ENCODE results near the gene ATP11A.

ATP11A gene

GRCh38 chr13:112651311-112651710, 38.5 kb upstream of the ATP11A start:
- H3K9ac ChIP-seq (ENCODE audit: low read length) = no peak overlapping the region
- H3K27ac ChIP-seq (ENCODE audit: low read depth, low read length) = no peak overlapping the region
- H4K8ac ChIP-seq (ENCODE audit: low read depth, low read length) = no peak overlapping the region
- no peak for DNase-seq
- peak overlapping the region; percentile 5 for H4K91ac ChIP-seq (ENCODE audit: low read depth, low read length)
- H3K14ac ChIP-seq (ENCODE audit: low read length) = no peak overlapping the region
- no peak overlapping the region for H3K4me2 ChIP-seq (ENCODE audit: low read length)
- no peak overlapping the region for H3K4me3 ChIP-seq (ENCODE audit: low read depth, low read length)
- no peak overlapping the region for H2BK12ac ChIP-seq (ENCODE audit: low read length)
- H2BK5ac ChIP-seq (ENCODE audit: low read depth, low read length, poor library complexity) = no peak overlapping the region
- H3K18ac ChIP-seq (ENCODE audit: low read length) = no peak overlapping the region
- H3K23ac ChIP-seq (ENCODE audit: low read length) = no peak overlapping the region
- no peak overlapping the region for H4K12ac ChIP-seq (ENCODE audit: low read depth, low read length)
- H3K36me3 ChIP-seq (ENCODE audit: control insufficient read depth in 1 of 2, insufficient read depth in 2 of 2, low read length in 2 of 2) = no peaks in the 10 kb centered on the region
- WGBS (ENCODE audit: extremely low coverage, insufficient coverage, insufficient read length) = no CpG with 5 or more reads among the region's 5 CpGs
- no peaks in the 10 kb centered on the region for H3K27me3 ChIP-seq (ENCODE audit: insufficient read depth, low read length)
- no peak overlapping the region for H2AK5ac ChIP-seq (ENCODE audit: low read length)
- peaks cover 8 to 23% of the 10 kb centered on the region in 2 experiments for H3K4me1 ChIP-seq (ENCODE audit: control insufficient read depth in 1 of 2, insufficient read depth in 2 of 2, low read length in 2 of 2)
- H3K4ac ChIP-seq (ENCODE audit: low read depth, low read length) = no peak overlapping the region
- H3K79me2 ChIP-seq (ENCODE audit: control insufficient read depth, insufficient read depth, low read length, poor library complexity) = no peaks in the 10 kb centered on the region
- H2BK120ac ChIP-seq (ENCODE audit: insufficient read depth, low read length, poor library complexity) = no peak overlapping the region
- peaks cover 10% of the 10 kb centered on the region for H3K79me1 ChIP-seq (ENCODE audit: low read length)
- no peaks in the 10 kb centered on the region for H3K9me3 ChIP-seq (ENCODE audit: insufficient read depth, low read depth, low read length)
- no peak overlapping the region for H2AFZ ChIP-seq (ENCODE audit: insufficient read depth, low read length, poor library complexity)

DNA sequence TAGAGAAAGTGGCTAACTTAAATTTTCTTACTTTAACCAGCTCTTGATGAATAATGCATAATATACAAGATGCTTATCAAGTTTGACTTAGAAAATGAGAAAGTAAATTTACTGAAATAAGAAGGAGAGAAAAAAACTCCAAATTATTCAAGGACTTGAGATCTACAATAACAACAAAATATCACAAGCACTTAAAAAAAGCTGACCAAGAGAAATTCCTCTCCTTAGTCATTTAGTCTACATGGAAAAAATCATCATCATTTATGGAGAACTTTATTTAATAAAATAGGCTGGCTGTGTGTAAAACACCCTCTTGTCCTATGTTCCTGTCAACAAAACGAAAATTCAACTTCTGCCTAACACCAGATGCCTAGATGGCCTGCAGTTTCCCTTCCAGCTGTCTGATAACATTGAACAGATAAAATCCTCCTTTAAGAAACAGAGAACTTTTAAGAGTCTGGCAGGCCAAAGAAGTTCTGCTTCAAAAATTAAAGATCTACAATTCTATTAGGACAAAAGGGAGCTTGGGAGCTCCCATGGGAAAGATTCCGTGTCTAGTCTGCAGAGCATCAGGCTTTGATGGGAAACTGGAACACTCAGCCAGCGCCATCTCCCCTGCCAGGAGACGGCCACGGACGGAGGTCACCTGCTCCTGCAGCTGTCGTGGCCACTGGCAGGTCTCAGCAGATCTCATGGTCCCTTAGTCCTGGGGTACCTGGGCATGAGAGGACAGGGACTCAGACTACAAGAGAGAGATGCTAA, 37.9 kb upstream of the ATP11A start:
- H2BK120ac ChIP-seq (ENCODE audit: insufficient read depth, low read length, poor library complexity) = peak overlapping the region; percentile 34
- peak overlapping the region; percentile 72 for H4K91ac ChIP-seq (ENCODE audit: low read depth, low read length)
- H3K9me3 ChIP-seq (ENCODE audit: insufficient read depth, low read depth, low read length) = no peaks in the 10 kb centered on the region
- WGBS (ENCODE audit: extremely low coverage, insufficient coverage, insufficient read length) = no CpG with 5 or more reads among the region's 7 CpGs
- H3K36me3 ChIP-seq (ENCODE audit: control insufficient read depth in 1 of 2, insufficient read depth in 2 of 2, low read length in 2 of 2) = no peaks in the 10 kb centered on the region
- DNase-seq = no peak
- H3K27ac ChIP-seq (ENCODE audit: low read depth, low read length) = peak overlapping the region; percentile 85
- peak overlapping the region; percentile 56 for H3K14ac ChIP-seq (ENCODE audit: low read length)
- H3K79me2 ChIP-seq (ENCODE audit: control insufficient read depth, insufficient read depth, low read length, poor library complexity) = no peaks in the 10 kb centered on the region
- H2BK12ac ChIP-seq (ENCODE audit: low read length) = peak overlapping the region; percentile 43
- H3K18ac ChIP-seq (ENCODE audit: low read length) = peak overlapping the region; percentile 9
- peaks cover 10% of the 10 kb centered on the region for H3K79me1 ChIP-seq (ENCODE audit: low read length)
- no peak overlapping the region for H3K9ac ChIP-seq (ENCODE audit: low read length)
- H3K4me3 ChIP-seq (ENCODE audit: low read depth, low read length) = no peak overlapping the region
- no peaks in the 10 kb centered on the region for H3K27me3 ChIP-seq (ENCODE audit: insufficient read depth, low read length)
- peak overlapping the region; percentile 1 for H4K8ac ChIP-seq (ENCODE audit: low read depth, low read length)
- H4K12ac ChIP-seq (ENCODE audit: low read depth, low read length) = no peak overlapping the region
- H2AFZ ChIP-seq (ENCODE audit: insufficient read depth, low read length, poor library complexity) = no peak overlapping the region
- no peak overlapping the region for H3K4ac ChIP-seq (ENCODE audit: low read depth, low read length)
- no peak overlapping the region for H3K23ac ChIP-seq (ENCODE audit: low read length)
- peaks cover 8 to 23% of the 10 kb centered on the region in 2 experiments for H3K4me1 ChIP-seq (ENCODE audit: control insufficient read depth in 1 of 2, insufficient read depth in 2 of 2, low read length in 2 of 2)
- H2AK5ac ChIP-seq (ENCODE audit: low read length) = no peak overlapping the region
- H2BK5ac ChIP-seq (ENCODE audit: low read depth, low read length, poor library complexity) = peak overlapping the region; percentile 53
- peak overlapping the region; percentile 32 for H3K4me2 ChIP-seq (ENCODE audit: low read length)

DNA sequence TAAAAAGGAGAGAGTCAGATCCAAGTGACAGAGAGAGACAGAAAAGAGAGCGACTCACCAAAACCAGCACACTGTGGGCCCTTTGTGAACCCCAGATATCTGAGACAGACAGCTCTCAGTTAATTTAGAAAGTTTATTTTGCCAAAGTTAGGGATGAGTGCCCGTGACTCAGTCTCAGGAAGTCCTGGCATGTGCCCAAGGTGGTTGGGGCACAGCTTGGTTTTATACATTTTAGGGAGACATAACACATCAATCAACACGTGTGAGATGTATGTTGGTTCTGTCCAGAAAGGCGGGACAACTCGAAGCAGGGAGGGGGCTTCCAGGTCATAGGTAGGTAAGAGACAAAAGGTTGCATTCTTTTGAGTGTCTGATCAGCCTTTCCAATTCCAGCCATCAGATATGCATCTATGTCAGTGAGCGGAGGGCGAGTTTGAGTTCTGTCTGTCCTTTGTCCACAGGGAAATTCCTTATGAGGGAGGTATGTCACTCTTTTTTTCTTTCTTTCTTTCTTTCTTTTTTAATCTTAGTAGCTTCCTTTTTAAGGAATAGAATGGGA, 37.2 kb upstream of the ATP11A start:
- peak overlapping the region; percentile 32 for H3K4me2 ChIP-seq (ENCODE audit: low read length)
- H3K9ac ChIP-seq (ENCODE audit: low read length) = no peak overlapping the region
- no peaks in the 10 kb centered on the region for H3K79me2 ChIP-seq (ENCODE audit: control insufficient read depth, insufficient read depth, low read length, poor library complexity)
- H2AFZ ChIP-seq (ENCODE audit: insufficient read depth, low read length, poor library complexity) = no peak overlapping the region
- no peaks in the 10 kb centered on the region for H3K27me3 ChIP-seq (ENCODE audit: insufficient read depth, low read length)
- no peaks in the 10 kb centered on the region for H3K36me3 ChIP-seq (ENCODE audit: control insufficient read depth in 1 of 2, insufficient read depth in 2 of 2, low read length in 2 of 2)
- H4K8ac ChIP-seq (ENCODE audit: low read depth, low read length) = peak overlapping the region; percentile 1
- peak overlapping the region; percentile 85 for H3K27ac ChIP-seq (ENCODE audit: low read depth, low read length)
- peaks cover 8 to 23% of the 10 kb centered on the region in 2 experiments for H3K4me1 ChIP-seq (ENCODE audit: control insufficient read depth in 1 of 2, insufficient read depth in 2 of 2, low read length in 2 of 2)
- no peak overlapping the region for H4K12ac ChIP-seq (ENCODE audit: low read depth, low read length)
- no peak overlapping the region for H3K23ac ChIP-seq (ENCODE audit: low read length)
- H2BK5ac ChIP-seq (ENCODE audit: low read depth, low read length, poor library complexity) = peak overlapping the region; percentile 53
- H3K4ac ChIP-seq (ENCODE audit: low read depth, low read length) = no peak overlapping the region
- H2BK12ac ChIP-seq (ENCODE audit: low read length) = peak overlapping the region; percentile 43
- H2AK5ac ChIP-seq (ENCODE audit: low read length) = no peak overlapping the region
- no peak overlapping the region for H3K4me3 ChIP-seq (ENCODE audit: low read depth, low read length)
- no peaks in the 10 kb centered on the region for H3K9me3 ChIP-seq (ENCODE audit: insufficient read depth, low read depth, low read length)
- H3K14ac ChIP-seq (ENCODE audit: low read length) = peak overlapping the region; percentile 56
- DNase-seq = no peak
- H2BK120ac ChIP-seq (ENCODE audit: insufficient read depth, low read length, poor library complexity) = peak overlapping the region; percentile 34
- peak overlapping the region; percentile 9 for H3K18ac ChIP-seq (ENCODE audit: low read length)
- peaks cover 14% of the 10 kb centered on the region for H3K79me1 ChIP-seq (ENCODE audit: low read length)
- WGBS (ENCODE audit: extremely low coverage, insufficient coverage, insufficient read length) = no CpG with 5 or more reads among the region's 7 CpGs
- H4K91ac ChIP-seq (ENCODE audit: low read depth, low read length) = peak overlapping the region; percentile 72

GRCh38 chr13:112653071-112653470, 36.8 kb upstream of the ATP11A start:
- no peaks in the 10 kb centered on the region for H3K36me3 ChIP-seq (ENCODE audit: control insufficient read depth in 1 of 2, insufficient read depth in 2 of 2, low read length in 2 of 2)
- no peak overlapping the region for H3K4me3 ChIP-seq (ENCODE audit: low read depth, low read length)
- H3K9ac ChIP-seq (ENCODE audit: low read length) = no peak overlapping the region
- H3K27me3 ChIP-seq (ENCODE audit: insufficient read depth, low read length) = no peaks in the 10 kb centered on the region
- peaks cover 17% of the 10 kb centered on the region for H3K79me1 ChIP-seq (ENCODE audit: low read length)
- no peak overlapping the region for H3K14ac ChIP-seq (ENCODE audit: low read length)
- peak overlapping the region; percentile 82 for H3K27ac ChIP-seq (ENCODE audit: low read depth, low read length)
- peak overlapping the region; percentile 13 for H3K4me2 ChIP-seq (ENCODE audit: low read length)
- H3K4me1 ChIP-seq (ENCODE audit: control insufficient read depth in 1 of 2, insufficient read depth in 2 of 2, low read length in 2 of 2) = peaks cover 13 to 26% of the 10 kb centered on the region in 2 experiments
- H3K9me3 ChIP-seq (ENCODE audit: insufficient read depth, low read depth, low read length) = no peaks in the 10 kb centered on the region
- H3K18ac ChIP-seq (ENCODE audit: low read length) = no peak overlapping the region
- H4K12ac ChIP-seq (ENCODE audit: low read depth, low read length) = no peak overlapping the region
- H3K79me2 ChIP-seq (ENCODE audit: control insufficient read depth, insufficient read depth, low read length, poor library complexity) = no peaks in the 10 kb centered on the region
- no peak overlapping the region for H3K23ac ChIP-seq (ENCODE audit: low read length)
- H4K8ac ChIP-seq (ENCODE audit: low read depth, low read length) = no peak overlapping the region
- H2BK120ac ChIP-seq (ENCODE audit: insufficient read depth, low read length, poor library complexity) = peak overlapping the region; percentile 29
- peak overlapping the region; percentile 16 for H3K4ac ChIP-seq (ENCODE audit: low read depth, low read length)
- peak overlapping the region; percentile 60 for H2BK5ac ChIP-seq (ENCODE audit: low read depth, low read length, poor library complexity)
- DNase-seq = no peak
- no peak overlapping the region for H2AFZ ChIP-seq (ENCODE audit: insufficient read depth, low read length, poor library complexity)
- H2AK5ac ChIP-seq (ENCODE audit: low read length) = no peak overlapping the region
- no CpG with 5 or more reads among the region's 3 CpGs for WGBS (ENCODE audit: extremely low coverage, insufficient coverage, insufficient read length)
- H4K91ac ChIP-seq (ENCODE audit: low read depth, low read length) = peak overlapping the region; percentile 66
- H2BK12ac ChIP-seq (ENCODE audit: low read length) = peak overlapping the region; percentile 59
